ENCODE results near the gene CTNNBL1.

GRCh38 chr20:37807471-37808232, 113.8 kb downstream of the CTNNBL1 start:
- TF ChIP-seq EZH2phosphoT487 (IDR thresholded peaks at IDR 0.05; ENCODE audit: insufficient read depth, low read depth): no peak
- TF ChIP-seq EZH2 (IDR thresholded peaks at IDR 0.05; ENCODE audit: insufficient read depth, poor library complexity, severe bottlenecking): no peak

Data from GM23248 (cell line).